Liver (tissue), 3 donors: Measurements from ENCODE around the gene PRPSAP2.

ENCODE experiments used
- ATF3 ChIP-seq: IDR thresholded peaks from 2 replicates; pipeline ENCODE4 v1.6.1; 2016; ENCODE audit warnings: antibody characterized with exemption
- CTCF ChIP-seq: fragments of 150-350 bp; IDR thresholded peaks from 2 replicates; pipeline ENCODE4 v1.5.1; 2017; ENCODE audit warnings: improper control_type of control experiment, low read depth, low read length; ENCODE audit not compliant: missing input control
- EGR1 ChIP-seq, 2 donors: IDR thresholded peaks; 2 replicates each; pipeline ENCODE4 v1.6.1; 2016 to 2018; ENCODE audit warnings: antibody characterized with exemption in 2 of 2, low read depth in 2 of 2
- FOXA1 ChIP-seq: IDR thresholded peaks from 2 replicates; pipeline ENCODE4 v1.6.1; 2016; ENCODE audit warnings: antibody characterized with exemption
- GABPA ChIP-seq, 2 donors: IDR thresholded peaks in 1 of 2; conservative IDR thresholded peaks in 1 of 2; 2 replicates each; pipeline ENCODE4 v1.6.1; 2016; ENCODE audit warnings: antibody characterized with exemption in 2 of 2, mild to moderate bottlenecking in 1 of 2, moderate library complexity in 1 of 2
- JUND ChIP-seq, 2 donors: IDR thresholded peaks; 2 replicates each; pipeline ENCODE4 v1.6.1; 2016; ENCODE audit warnings: antibody characterized with exemption in 2 of 2
- MAX ChIP-seq: IDR thresholded peaks from 2 replicates; pipeline ENCODE4 v1.6.1; 2016; ENCODE audit warnings: antibody characterized with exemption
- RAD21 ChIP-seq, 2 donors: IDR thresholded peaks; 2 replicates each; pipeline ENCODE4 v1.6.1; 2016; ENCODE audit warnings: antibody characterized with exemption in 2 of 2, mild to moderate bottlenecking in 2 of 2
- REST ChIP-seq: IDR thresholded peaks from 2 replicates; pipeline ENCODE4 v1.6.1; 2016; ENCODE audit warnings: antibody characterized with exemption, mild to moderate bottlenecking
- RXRA ChIP-seq, 2 donors: IDR thresholded peaks; 2 replicates each; pipeline ENCODE4 v1.6.1; 2017 to 2018; ENCODE audit warnings: antibody characterized with exemption in 2 of 2, mild to moderate bottlenecking in 1 of 2
- TAF1 ChIP-seq: conservative IDR thresholded peaks from 2 replicates; pipeline ENCODE4 v1.6.1; 2016; ENCODE audit warnings: antibody characterized with exemption, mild to moderate bottlenecking
- YY1 ChIP-seq: IDR thresholded peaks from 2 replicates; pipeline ENCODE4 v1.6.1; 2016; ENCODE audit warnings: antibody characterized with exemption, mild to moderate bottlenecking
- ZBTB33 ChIP-seq: IDR thresholded peaks from 2 replicates; pipeline ENCODE4 v1.6.1; 2016; ENCODE audit warnings: antibody characterized with exemption
- donor health status: healthy.
- donor health status: healthy.

- TF ChIP-seq YY1 (no peak), MAX (no peak), CTCF (no peak), ATF3 (no peak), REST (no peak), GABPA (IDR thresholded peaks at IDR 0.05 in 1 of 2, conservative IDR thresholded peaks at IDR 0.05 in 1 of 2) (no peak), JUND (IDR thresholded peaks at IDR 0.05) (no peak), EGR1 (IDR thresholded peaks at IDR 0.05; ENCODE audit: low read depth in 2 of 2) (no peak), RAD21 (IDR thresholded peaks at IDR 0.05) (no peak), ZBTB33 (no peak), TAF1 (no peak), RXRA (IDR thresholded peaks at IDR 0.05) (no peak), FOXA1 (no peak)
These were observed 67.3 kb downstream of the PRPSAP2 start for GRCh38 chr17:18925187-18925586.
